Measurements from ENCODE around the gene SKIL. TPM values are rescaled to one million over a fixed set of nuclear protein-coding genes. Genes with fewer than 3 reads are reported as not detected.
A peak's percentile ranks its signal among the peaks of the same experiment; 100 is the strongest.
"Not testable (repeated sequence)": the region's sequence is repeated elsewhere in the genome, so short reads cannot be mapped to it uniquely, and the experiment has no call there.

SKIL gene
- total RNA-seq, 2 donors from 2014 or later: 16.9 to 41.3 TPM

GRCh38 chr3:170330366-170330765 is 27.1 kb upstream of the SKIL start:
- Histone ChIP-seq H3K36me3 (no peaks in the 10 kb centered on the region), H3K4me1 (no peaks in the 10 kb centered on the region), H3K9ac (ENCODE audit: low read depth in 2 of 2, low read length in 2 of 2) (no peak overlapping the region), H3K27ac (peak overlapping the region; percentile 75), H3K27me3 (no peaks in the 10 kb centered on the region), H3K9me3 (no peaks in the 10 kb centered on the region), H3K4me3 (no peak overlapping the region)
- intact Hi-C loops (cut with DNase I): no loop called here
- DNase-seq: peak; percentile 29
- no peak for TF ChIP-seq CTCF (IDR thresholded peaks at IDR 0.05)

- Histone ChIP-seq H3K27me3 (no peaks in the 10 kb centered on the region), H3K4me3 (no peak overlapping the region), H3K4me1 (no peaks in the 10 kb centered on the region), H3K9me3 (no peaks in the 10 kb centered on the region), H3K27ac (peak overlapping the region; percentile 75), H3K36me3 (no peaks in the 10 kb centered on the region), H3K9ac (ENCODE audit: low read depth in 2 of 2, low read length in 2 of 2) (no peak overlapping the region)
- TF ChIP-seq CTCF (IDR thresholded peaks at IDR 0.05): no peak
- peak; percentile 90 for DNase-seq
- intact Hi-C loops (cut with DNase I): no loop called here
Measured at GRCh38 chr3:170331143-170331542, 26.4 kb upstream of the SKIL start.

- no peak for DNase-seq
- Histone ChIP-seq H3K4me3 (no peak overlapping the region), H3K27me3 (no peaks in the 10 kb centered on the region), H3K9me3 (no peaks in the 10 kb centered on the region), H3K4me1 (no peaks in the 10 kb centered on the region), H3K36me3 (no peaks in the 10 kb centered on the region), H3K27ac (no peak overlapping the region), H3K9ac (ENCODE audit: low read depth in 2 of 2, low read length in 2 of 2) (no peak overlapping the region)
- no peak for TF ChIP-seq CTCF (IDR thresholded peaks at IDR 0.05)
- intact Hi-C loops (cut with DNase I): no loop called here
Measured at GRCh38 chr3:170337420-170337819, 20.1 kb upstream of the SKIL start.

- H3K9ac ChIP-seq (ENCODE audit: low read depth in 2 of 2, low read length in 2 of 2): no peak overlapping the region
- H3K36me3 ChIP-seq: no peaks in the 10 kb centered on the region
- intact Hi-C loops (cut with DNase I): no loop called here
- no peaks in the 10 kb centered on the region for H3K9me3 ChIP-seq
- TF ChIP-seq CTCF (IDR thresholded peaks at IDR 0.05): no peak
- H3K27me3 ChIP-seq: no peaks in the 10 kb centered on the region
- no peak for DNase-seq
- H3K4me3 ChIP-seq: no peak overlapping the region
- H3K27ac ChIP-seq: no peak overlapping the region
- H3K4me1 ChIP-seq: no peaks in the 10 kb centered on the region
Measured at GRCh38 chr3:170338690-170339340, 18.7 kb upstream of the SKIL start.

GRCh38 chr3:170342273-170342672 is 15.2 kb upstream of the SKIL start:
- H3K27me3 ChIP-seq; DNase-seq; H3K27ac ChIP-seq; H3K9me3 ChIP-seq; H3K4me3 ChIP-seq; H3K9ac ChIP-seq (ENCODE audit: low read depth in 2 of 2, low read length in 2 of 2); H3K4me1 ChIP-seq; H3K36me3 ChIP-seq; intact Hi-C loops (cut with DNase I): not testable (repeated sequence)

GRCh38 chr3:170343859-170344258 is 13.7 kb upstream of the SKIL start:
- H3K27me3 ChIP-seq; intact Hi-C loops (cut with DNase I); H3K27ac ChIP-seq; H3K4me1 ChIP-seq; DNase-seq; H3K9me3 ChIP-seq; H3K4me3 ChIP-seq; H3K9ac ChIP-seq (ENCODE audit: low read depth in 2 of 2, low read length in 2 of 2); H3K36me3 ChIP-seq: not testable (repeated sequence)
